ENCODE results near the gene GCG. TPM values are rescaled to one million over a fixed set of nuclear protein-coding genes. Genes with fewer than 3 reads are reported as not detected.

GCG gene
- total RNA-seq, 1 experiment from 2014 or later, result not detected

GRCh38 chr2:162148956-162149355, 3.1 kb downstream of the GCG start:
- TF ChIP-seq, protein P1, sequence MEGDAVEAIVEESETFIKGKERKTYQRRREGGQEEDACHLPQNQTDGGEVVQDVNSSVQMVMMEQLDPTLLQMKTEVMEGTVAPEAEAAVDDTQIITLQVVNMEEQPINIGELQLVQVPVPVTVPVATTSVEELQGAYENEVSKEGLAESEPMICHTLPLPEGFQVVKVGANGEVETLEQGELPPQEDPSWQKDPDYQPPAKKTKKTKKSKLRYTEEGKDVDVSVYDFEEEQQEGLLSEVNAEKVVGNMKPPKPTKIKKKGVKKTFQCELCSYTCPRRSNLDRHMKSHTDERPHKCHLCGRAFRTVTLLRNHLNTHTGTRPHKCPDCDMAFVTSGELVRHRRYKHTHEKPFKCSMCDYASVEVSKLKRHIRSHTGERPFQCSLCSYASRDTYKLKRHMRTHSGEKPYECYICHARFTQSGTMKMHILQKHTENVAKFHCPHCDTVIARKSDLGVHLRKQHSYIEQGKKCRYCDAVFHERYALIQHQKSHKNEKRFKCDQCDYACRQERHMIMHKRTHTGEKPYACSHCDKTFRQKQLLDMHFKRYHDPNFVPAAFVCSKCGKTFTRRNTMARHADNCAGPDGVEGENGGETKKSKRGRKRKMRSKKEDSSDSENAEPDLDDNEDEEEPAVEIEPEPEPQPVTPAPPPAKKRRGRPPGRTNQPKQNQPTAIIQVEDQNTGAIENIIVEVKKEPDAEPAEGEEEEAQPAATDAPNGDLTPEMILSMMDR (IDR thresholded peaks at IDR 0.05; ENCODE audit: unreplicated experiment), result no peak
- DNase-seq, result no peak
- intact Hi-C loops (cut with micrococcal nuclease; ENCODE audit: unreplicated experiment), result no loop called here
- Mint-ChIP-seq H3K27me3 (ENCODE audit: unreplicated experiment) (no peaks in the 10 kb centered on the region), H3K4me1 (ENCODE audit: low read depth, unreplicated experiment) (peaks cover 20% of the 10 kb centered on the region), H3K36me3 (ENCODE audit: insufficient read depth, unreplicated experiment) (no peaks in the 10 kb centered on the region), H3K4me3 (ENCODE audit: low read depth, unreplicated experiment) (no peak overlapping the region), H3K27ac (ENCODE audit: unreplicated experiment) (no peak overlapping the region), H3K9me3 (ENCODE audit: low read depth, unreplicated experiment) (no peaks in the 10 kb centered on the region)
- CTCF ChIA-PET, result no interaction called here
- BruUV-seq (replicated peaks), result no TSS peak

GRCh38 chr2:162143969-162144368, 8.1 kb downstream of the GCG start:
- no TSS peak for BruUV-seq (replicated peaks)
- TF ChIP-seq, protein P1 (IDR thresholded peaks at IDR 0.05; ENCODE audit: unreplicated experiment), result no peak
- H3K9me3 Mint-ChIP-seq (ENCODE audit: low read depth, unreplicated experiment), result no peaks in the 10 kb centered on the region
- no peak overlapping the region for H3K4me3 Mint-ChIP-seq (ENCODE audit: low read depth, unreplicated experiment)
- H3K4me1 Mint-ChIP-seq (ENCODE audit: low read depth, unreplicated experiment), result peaks cover 14% of the 10 kb centered on the region
- no peak for DNase-seq
- H3K36me3 Mint-ChIP-seq (ENCODE audit: insufficient read depth, unreplicated experiment), result no peaks in the 10 kb centered on the region
- no peaks in the 10 kb centered on the region for H3K27me3 Mint-ChIP-seq (ENCODE audit: unreplicated experiment)
- CTCF ChIA-PET, result no interaction called here
- H3K27ac Mint-ChIP-seq (ENCODE audit: unreplicated experiment), result no peak overlapping the region
- intact Hi-C loops (cut with micrococcal nuclease; ENCODE audit: unreplicated experiment), result no loop called here

DNA sequence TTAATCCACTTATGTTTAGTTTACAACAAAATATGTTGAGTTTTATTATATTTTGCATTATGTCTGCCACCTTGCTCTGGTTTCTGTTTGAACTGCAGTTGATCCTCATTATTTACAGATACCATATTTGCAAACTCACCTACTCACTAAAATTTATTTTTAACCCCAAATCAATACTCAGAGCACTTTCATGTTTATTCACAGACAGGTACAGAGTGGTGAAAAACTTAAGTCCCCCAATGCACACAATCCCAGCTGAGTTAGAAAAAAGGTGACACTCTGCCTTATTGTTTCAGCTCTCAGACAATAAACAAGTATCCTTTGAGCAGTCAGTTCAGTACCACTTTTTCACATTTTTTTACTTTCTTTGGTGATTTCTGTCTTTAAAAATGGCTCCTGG, 13.7 kb downstream of the GCG start:
- TF ChIP-seq, protein P1 (IDR thresholded peaks at IDR 0.05; ENCODE audit: unreplicated experiment), result no peak
- intact Hi-C loops (cut with micrococcal nuclease; ENCODE audit: unreplicated experiment), result no loop called here
- Mint-ChIP-seq H3K4me1 (ENCODE audit: low read depth, unreplicated experiment) (peaks cover 7% of the 10 kb centered on the region), H3K36me3 (ENCODE audit: insufficient read depth, unreplicated experiment) (no peaks in the 10 kb centered on the region), H3K27me3 (ENCODE audit: unreplicated experiment) (no peaks in the 10 kb centered on the region), H3K4me3 (ENCODE audit: low read depth, unreplicated experiment) (no peak overlapping the region), H3K9me3 (ENCODE audit: low read depth, unreplicated experiment) (no peaks in the 10 kb centered on the region), H3K27ac (ENCODE audit: unreplicated experiment) (no peak overlapping the region)
- CTCF ChIA-PET, result no interaction called here
- no TSS peak for BruUV-seq (replicated peaks)
- no peak for DNase-seq

DNA sequence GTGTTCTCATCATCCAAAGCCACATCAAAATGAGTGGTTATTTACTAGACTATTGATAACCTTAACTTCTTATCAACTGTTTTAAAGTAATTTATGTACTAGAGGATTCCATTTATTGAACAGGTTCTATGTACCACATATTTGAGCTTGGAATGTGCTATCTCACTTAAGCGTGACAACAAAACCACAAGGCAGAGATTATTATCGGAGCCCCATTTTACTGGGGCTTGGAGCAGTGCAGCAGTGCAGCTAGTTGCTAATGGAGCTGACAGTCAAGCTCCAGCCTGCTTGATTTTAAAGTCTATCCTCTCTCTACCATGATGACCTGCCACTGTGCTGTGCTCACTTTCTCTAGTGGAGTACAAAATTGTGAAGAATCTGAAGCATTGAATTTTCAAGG, 24.6 kb downstream of the GCG start:
- H3K36me3 Mint-ChIP-seq (ENCODE audit: insufficient read depth, unreplicated experiment), result no peaks in the 10 kb centered on the region
- H3K27me3 Mint-ChIP-seq (ENCODE audit: unreplicated experiment), result peaks cover 15% of the 10 kb centered on the region
- CTCF ChIA-PET, result no interaction called here
- no peaks in the 10 kb centered on the region for H3K9me3 Mint-ChIP-seq (ENCODE audit: low read depth, unreplicated experiment)
- BruUV-seq (replicated peaks), result no TSS peak
- intact Hi-C loops (cut with micrococcal nuclease; ENCODE audit: unreplicated experiment), result no loop called here
- H3K27ac Mint-ChIP-seq (ENCODE audit: unreplicated experiment), result no peak overlapping the region
- TF ChIP-seq, protein P1 (IDR thresholded peaks at IDR 0.05; ENCODE audit: unreplicated experiment), result no peak
- no peak for DNase-seq
- no peaks in the 10 kb centered on the region for H3K4me1 Mint-ChIP-seq (ENCODE audit: low read depth, unreplicated experiment)
- H3K4me3 Mint-ChIP-seq (ENCODE audit: low read depth, unreplicated experiment), result no peak overlapping the region

Data from Calu3 (cell line).